Measurements from ENCODE around the gene LRBA.

LRBA gene

GRCh38 chr4:150781191-150781590 is 233.9 kb downstream of the LRBA start:
- no peak for DNase-seq (ENCODE audit: low read depth)
- TF ChIP-seq CTCF (IDR thresholded peaks at IDR 0.05; ENCODE audit: insufficient read depth, low read depth, low read length, missing control alignments), result no peak
- no peak overlapping the region for H3K4me3 ChIP-seq (ENCODE audit: low read length)

GRCh38 chr4:150779707-150780106 is 235.4 kb downstream of the LRBA start:
- no peak overlapping the region for H3K4me3 ChIP-seq (ENCODE audit: low read length)
- no peak for TF ChIP-seq CTCF (IDR thresholded peaks at IDR 0.05; ENCODE audit: insufficient read depth, low read depth, low read length, missing control alignments)
- no peak for DNase-seq (ENCODE audit: low read depth)

DNA sequence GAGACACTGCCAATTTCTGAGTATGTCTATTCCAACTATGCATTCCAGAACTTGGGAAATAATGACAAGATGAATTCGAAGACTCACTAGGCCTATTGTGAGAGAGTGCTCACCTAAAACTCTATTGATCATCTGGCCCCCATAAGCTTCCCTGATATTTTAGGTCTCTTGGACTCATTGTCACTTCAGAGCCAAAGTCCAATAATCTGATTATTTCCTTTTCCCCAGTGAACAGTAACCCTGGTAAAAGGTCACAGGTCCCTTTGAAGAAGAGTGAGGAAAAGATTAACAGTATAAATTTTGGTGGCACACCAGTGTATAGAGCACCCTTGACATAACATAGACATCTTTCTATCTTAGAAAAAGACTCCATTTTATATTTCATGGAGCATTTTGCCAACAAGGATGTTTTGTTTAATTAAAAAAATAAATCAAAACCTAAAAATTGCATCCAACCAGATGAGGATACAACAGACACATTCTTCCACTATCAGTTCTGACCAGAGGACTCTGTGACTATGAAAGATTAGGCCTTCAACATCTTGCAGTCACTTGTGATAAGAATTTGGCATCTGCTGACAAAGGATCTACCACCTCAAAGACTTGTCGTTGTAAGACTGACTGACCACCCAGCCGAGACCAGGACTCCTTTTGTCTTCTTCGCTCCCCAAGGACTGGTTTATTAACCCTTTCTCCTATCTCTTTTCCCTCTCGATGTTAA is 241.2 kb downstream of the LRBA start:
- DNase-seq (ENCODE audit: low read depth), result no peak
- no peak overlapping the region for H3K4me3 ChIP-seq (ENCODE audit: low read length)
- TF ChIP-seq CTCF (IDR thresholded peaks at IDR 0.05; ENCODE audit: insufficient read depth, low read depth, low read length, missing control alignments), result no peak

- no peak for DNase-seq (ENCODE audit: low read depth)
- no peak for TF ChIP-seq CTCF (IDR thresholded peaks at IDR 0.05; ENCODE audit: insufficient read depth, low read depth, low read length, missing control alignments)
- H3K4me3 ChIP-seq (ENCODE audit: low read length), result no peak overlapping the region
Measured at GRCh38 chr4:150773032-150773431, 242.1 kb downstream of the LRBA start.

GRCh38 chr4:150771382-150771781 is 243.7 kb downstream of the LRBA start:
- no peak overlapping the region for H3K4me3 ChIP-seq (ENCODE audit: low read length)
- no peak for DNase-seq (ENCODE audit: low read depth)
- TF ChIP-seq CTCF (IDR thresholded peaks at IDR 0.05; ENCODE audit: insufficient read depth, low read depth, low read length, missing control alignments), result no peak

DNA sequence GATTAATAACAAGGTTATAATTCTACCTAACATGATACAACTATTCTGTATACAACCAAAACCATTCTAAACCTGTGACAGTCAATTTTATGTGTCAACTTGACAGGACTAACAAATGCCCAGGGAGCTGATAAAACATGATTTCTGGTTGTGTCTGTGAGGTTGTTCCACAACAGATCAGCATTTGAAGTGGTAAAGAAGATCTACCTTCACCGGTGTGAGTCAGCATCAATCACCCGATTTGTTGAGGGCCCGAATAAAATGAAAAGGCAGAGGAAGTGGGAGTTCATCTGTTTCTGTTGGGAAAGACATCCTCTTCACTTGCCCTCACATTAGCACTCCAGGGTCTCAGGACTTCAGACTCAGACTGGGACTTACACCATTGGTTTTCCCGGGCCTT is 245.2 kb downstream of the LRBA start:
- DNase-seq (ENCODE audit: low read depth), result peak; percentile 65
- no peak for TF ChIP-seq CTCF (IDR thresholded peaks at IDR 0.05; ENCODE audit: insufficient read depth, low read depth, low read length, missing control alignments)

DNA sequence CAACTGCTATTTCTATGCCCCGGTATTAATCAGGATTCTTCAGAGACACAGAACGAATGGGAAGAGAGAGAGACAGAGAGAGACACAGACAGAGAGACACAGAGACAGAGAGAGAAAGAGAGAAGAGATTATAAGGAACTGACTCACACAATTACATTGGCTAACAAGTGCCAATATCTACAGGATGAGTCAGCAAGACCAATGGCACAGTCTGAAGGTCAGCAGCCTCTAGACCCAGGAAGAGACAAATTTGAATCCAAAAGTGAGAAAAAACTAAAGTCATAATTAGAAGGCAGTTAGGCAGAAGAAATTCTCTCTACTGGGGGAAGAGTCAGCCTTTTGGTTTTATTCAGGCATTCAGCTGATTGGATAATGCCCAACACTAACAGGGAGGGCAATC is 245.8 kb downstream of the LRBA start:
- TF ChIP-seq CTCF (IDR thresholded peaks at IDR 0.05; ENCODE audit: insufficient read depth, low read depth, low read length, missing control alignments), result no peak
- H3K4me3 ChIP-seq (ENCODE audit: low read length), result no peak overlapping the region
- DNase-seq (ENCODE audit: low read depth), result peak; percentile 71

More for the DNA sequence above, 245.2 kb downstream of the LRBA start:
- no peak overlapping the region for H3K4me3 ChIP-seq (ENCODE audit: low read length)
